Vagina (tissue), 2 donors: ENCODE results near the gene EPO.
"Not testable (repeated sequence)": the region's sequence is repeated elsewhere in the genome, so short reads cannot be mapped to it uniquely, and the experiment has no call there.

ENCODE experiments used
- CTCF ChIP-seq, 3 experiments: fragments of 450-650 bp in 2 of 3; fragments of 200-600 bp in 1 of 3; sonication (generic) in 1 of 3; IDR thresholded peaks; one replicate each; pipeline ENCODE4 v1.5.1; 2017 to 2019; ENCODE audit warnings: antibody characterized with exemption in 3 of 3, mild to moderate bottlenecking in 2 of 3, moderate library complexity in 2 of 3
- POLR2A ChIP-seq, 2 donors: fragments of 450-650 bp; IDR thresholded peaks; one replicate each; pipeline ENCODE4 v1.6.1; 2017; ENCODE audit warnings: antibody characterized with exemption in 2 of 2, mild to moderate bottlenecking in 2 of 2, moderate library complexity in 2 of 2
- POLR2AphosphoS5 ChIP-seq, 2 donors: sonication (generic); formaldehyde crosslinking; IDR thresholded peaks; one replicate each; pipeline ENCODE4 v1.9.0; 2017; ENCODE audit warnings: antibody characterized with exemption in 2 of 2, mild to moderate bottlenecking in 2 of 2, low read depth in 1 of 2; ENCODE audit not compliant: insufficient read depth in 1 of 2

- TF ChIP-seq POLR2A (IDR thresholded peaks at IDR 0.05); CTCF (IDR thresholded peaks at IDR 0.05); POLR2AphosphoS5 (IDR thresholded peaks at IDR 0.05; ENCODE audit: insufficient read depth in 1 of 2, low read depth in 1 of 2): not testable (repeated sequence)
Measured at GRCh38 chr7:100762841-100763240, 42.6 kb downstream of the EPO start.
